ENCODE measurements around the gene SLC2A5. TPM values are rescaled to one million over a fixed set of nuclear protein-coding genes. Genes with fewer than 3 reads are reported as not detected.
"Not testable (repeated sequence)": the region's sequence is repeated elsewhere in the genome, so short reads cannot be mapped to it uniquely, and the experiment has no call there.

Gene SLC2A5
- total and polyA plus RNA-seq, 2 donors (not counting 3 experiments of a cell fraction or from before 2014, with no cell fraction given), result not detected

- no peaks in the 10 kb centered on the region for H3K4me1 ChIP-seq (ENCODE audit: control insufficient read depth, extremely low read depth, insufficient read depth, low read length)
- H4K20me1 ChIP-seq (replicated peaks; ENCODE audit: control insufficient read depth, extremely low read depth, insufficient read depth, low read length), result no peaks in the 10 kb centered on the region
- no peak for TF ChIP-seq EZH2 (IDR thresholded peaks at IDR 0.05; ENCODE audit: borderline replicate concordance, low read depth, low read length, severe bottlenecking)
- no peak for TF ChIP-seq FOS (IDR thresholded peaks at IDR 0.05; ENCODE audit: borderline replicate concordance, insufficient read depth, low read length)
- TF ChIP-seq JUN (IDR thresholded peaks at IDR 0.05; ENCODE audit: borderline replicate concordance, insufficient read depth, insufficient read length, low read depth), result no peak
- TF ChIP-seq MYC (IDR thresholded peaks at IDR 0.05; ENCODE audit: low read depth, low read length), result no peak
- TF ChIP-seq GATA2 (IDR thresholded peaks at IDR 0.05; ENCODE audit: insufficient read depth, insufficient read length, low read depth, low read length), result no peak
- no peak for TF ChIP-seq POLR2A (IDR thresholded peaks at IDR 0.05; ENCODE audit: low read depth, low read length)
- no peak for TF ChIP-seq MAX (IDR thresholded peaks at IDR 0.05; ENCODE audit: insufficient read depth, insufficient read length)
- TF ChIP-seq POLR2AphosphoS5 (IDR thresholded peaks at IDR 0.05; ENCODE audit: insufficient read depth, low read depth, low read length), result no peak
- no peak for TF ChIP-seq CTCF (IDR thresholded peaks at IDR 0.05; ENCODE audit: extremely low read depth in 1 of 2, insufficient read depth in 1 of 2, low read depth in 1 of 2, low read length in 2 of 2)
- no peak overlapping the region for H3K4me3 ChIP-seq (replicated peaks in 1 of 3; ENCODE audit: insufficient read depth in 1 of 3, low read depth in 1 of 3, low read length in 3 of 3)
- CTCF ChIA-PET, result interaction anchor here (0.9 to 1.9 kb wide), 2 partner anchors 27 to 103 kb away, joined by 5 to 8 read pairs; no protein-coding TSS in a partner anchor
- BruUV-seq (replicated peaks), result no TSS peak
- H3K9me1 ChIP-seq (replicated peaks; ENCODE audit: control insufficient read depth, extremely low read depth, insufficient read depth, low read length), result no peaks in the 10 kb centered on the region
- DNase-seq (ENCODE audit: low read depth, low spot score), result no peak
- H3K27me3 ChIP-seq (ENCODE audit: control insufficient read depth in 2 of 2, insufficient read depth in 2 of 2, low read length in 2 of 2), result peaks cover 0 to 6% of the 10 kb centered on the region in 2 experiments
- H3K36me3 ChIP-seq (ENCODE audit: control insufficient read depth in 2 of 2, extremely low read depth in 1 of 2, insufficient read depth in 2 of 2, low read length in 2 of 2), result no peaks in the 10 kb centered on the region
- no peak overlapping the region for H3K9ac ChIP-seq (replicated peaks; ENCODE audit: extremely low read depth, insufficient read depth, low read length)
- H3K4me2 ChIP-seq (ENCODE audit: insufficient read depth, low read length), result no peak overlapping the region
- intact Hi-C loops (cut with micrococcal nuclease) (no loop called here), dilution Hi-C loops (cut with MboI; ENCODE audit: extremely low pct_ligation_motif_present, low sequenced_read_pairs) (no loop called here)
- H2AFZ ChIP-seq (ENCODE audit: low read depth, low read length), result no peak overlapping the region
- no peaks in the 10 kb centered on the region for H3K9me3 ChIP-seq (replicated peaks; ENCODE audit: control insufficient read depth, insufficient read depth, low read length)
- no peak for FAIRE-seq
- no peak overlapping the region for H3K27ac ChIP-seq (ENCODE audit: insufficient read depth, low read depth, low read length)
- POLR2A ChIA-PET, result no interaction called here
- H3K79me2 ChIP-seq (ENCODE audit: control insufficient read depth, insufficient read depth, low read length), result no peaks in the 10 kb centered on the region
Observed at GRCh38 chr1:9031484-9032259, 37.8 kb downstream of the SLC2A5 start.

GRCh38 chr1:9031077-9031476, 38.4 kb downstream of the SLC2A5 start:
- BruUV-seq (replicated peaks); intact Hi-C loops (cut with micrococcal nuclease); H2AFZ ChIP-seq (ENCODE audit: low read depth, low read length); H3K79me2 ChIP-seq (ENCODE audit: control insufficient read depth, insufficient read depth, low read length); POLR2A ChIA-PET; H3K36me3 ChIP-seq (ENCODE audit: control insufficient read depth in 2 of 2, extremely low read depth in 1 of 2, insufficient read depth in 2 of 2, low read length in 2 of 2); H4K20me1 ChIP-seq (replicated peaks; ENCODE audit: control insufficient read depth, extremely low read depth, insufficient read depth, low read length); dilution Hi-C loops (cut with MboI; ENCODE audit: extremely low pct_ligation_motif_present, low sequenced_read_pairs); H3K4me3 ChIP-seq (replicated peaks in 1 of 3; ENCODE audit: insufficient read depth in 1 of 3, low read depth in 1 of 3, low read length in 3 of 3); H3K9ac ChIP-seq (replicated peaks; ENCODE audit: extremely low read depth, insufficient read depth, low read length); H3K9me3 ChIP-seq (replicated peaks; ENCODE audit: control insufficient read depth, insufficient read depth, low read length); H3K27ac ChIP-seq (ENCODE audit: insufficient read depth, low read depth, low read length); H3K4me2 ChIP-seq (ENCODE audit: insufficient read depth, low read length); FAIRE-seq; H3K9me1 ChIP-seq (replicated peaks; ENCODE audit: control insufficient read depth, extremely low read depth, insufficient read depth, low read length); DNase-seq (ENCODE audit: low read depth, low spot score); H3K27me3 ChIP-seq (ENCODE audit: control insufficient read depth in 2 of 2, insufficient read depth in 2 of 2, low read length in 2 of 2); H3K4me1 ChIP-seq (ENCODE audit: control insufficient read depth, extremely low read depth, insufficient read depth, low read length): not testable (repeated sequence)
- CTCF ChIA-PET, result interaction anchor here (0.9 to 1.9 kb wide), 2 partner anchors 26 to 102 kb away, joined by 5 to 8 read pairs; no protein-coding TSS in a partner anchor

All from endothelial cell of umbilical vein (primary cell).